Heart right ventricle (tissue), 16 donors: ENCODE data around the gene DIPK1A. TPM values are rescaled to one million over a fixed set of nuclear protein-coding genes. Genes with fewer than 3 reads are reported as not detected.

Experiments
- ATAC-seq, 8 donors: fragments of 200-7000 bp; cut with Tn5 transposase; one replicate each; pipeline ENCODE4 v1.9.1; 2020; ENCODE audit warnings: mild to moderate bottlenecking in 8 of 8, moderate library complexity in 8 of 8, moderate number of reproducible peaks in 1 of 8
- DNase-seq, 2 donors: peaks; one replicate each; pipeline ENCODE4 v3.0.0-alpha.2; 2020
- H3K27ac ChIP-seq, 10 donors: fragments of 200-600 bp; sonication (generic) in 2 of 10; one replicate each; pipeline versions ENCODE4 v1.5.0 to v1.8.0; 2020 to 2022; ENCODE audit warnings: mild to moderate bottlenecking in 3 of 10
- H3K27me3 ChIP-seq, 7 donors: fragments of 200-600 bp; one replicate each; pipeline ENCODE4 v1.8.0; 2021 to 2022; ENCODE audit warnings: mild to moderate bottlenecking in 2 of 7
- H3K36me3 ChIP-seq, 9 donors: fragments of 200-600 bp; sonication (generic) in 1 of 9; one replicate each; pipeline versions ENCODE4 v1.5.0 to v1.8.0; 2020 to 2022; ENCODE audit warnings: mild to moderate bottlenecking in 2 of 9
- H3K4me1 ChIP-seq, 9 donors: fragments of 200-600 bp; sonication (generic) in 1 of 9; one replicate each; pipeline versions ENCODE4 v1.5.0 to v1.8.0; 2020 to 2022; ENCODE audit warnings: mild to moderate bottlenecking in 4 of 9
- H3K4me3 ChIP-seq, 10 donors: fragments of 200-600 bp; sonication (generic) in 2 of 10; one replicate each; pipeline versions ENCODE4 v1.5.0 to v1.8.0; 2020 to 2022; ENCODE audit warnings: mild to moderate bottlenecking in 7 of 10, moderate library complexity in 2 of 10
- H3K9me3 ChIP-seq, 11 donors: fragments of 200-600 bp in 10 of 11; sonication (generic) in 2 of 11; one replicate each; pipeline versions ENCODE4 v1.5.0 to v1.8.0; 2013 to 2022; ENCODE audit warnings: mild to moderate bottlenecking in 2 of 11, control low read depth in 1 of 11, moderate library complexity in 1 of 11
- CTCF ChIP-seq, 9 donors: fragments of 200-600 bp; sonication (generic) in 2 of 9; IDR thresholded peaks; one replicate each; pipeline versions ENCODE4 v1.5.0 to v1.8.0; 2021 to 2022; ENCODE audit warnings: antibody characterized with exemption in 9 of 9, mild to moderate bottlenecking in 5 of 9, moderate library complexity in 1 of 9
- WGBS, 2 donors: extraction: QIAGEN DNeasy Blood & Tissue Kit; methylation state at CpG; one replicate each; pipeline ENCODE4 v1.1.7; 2013; ENCODE audit warnings: inconsistent platforms in 1 of 2; 5-methylcytosine and 5-hydroxymethylcytosine counted together
- intact Hi-C, 10 donors: fragments of 100-400 bp; cut with DNase I; formaldehyde crosslinking; loops; one replicate each; pipeline versions ENCODE4 v1.11.1 to v1.14.2; 2022
- polyA plus RNA-seq, 2 donors: library from polyadenylated mRNA; stranded (reverse); fragments of 200-250 nt; gene quantifications; one replicate each; pipeline ENCODE4 v1.2.3, GENCODE V29; 2013
- total RNA-seq, 10 donors: library from RNA; stranded (reverse); fragmentation: NEBNext Ultra II Directional in 3 of 10; extraction: Animal tissue kit (Norgen Biotek cat#: 25700) in 3 of 10; gene quantifications; one replicate each; pipeline versions ENCODE4 v1.2.1 to v1.2.4, GENCODE V29; 2021 to 2023
- donor health status: Arrhythmogenic right ventricular cardiomyopathy.
- donor health status: ischemic (EF 13 %, LVEDD 7.1; RV severe dilation, severe dysfunction).
- donor health status: healthy with polysubstance abuse.
- donor health status: DM: no; HTN: yes; CAD: no.
- donor health status: DM: no; HTN: no; CAD: no.
- donor health status: ischemic (EF 25% LVEDD 6.9; RV normal size, moderate dysfunction).
- donor health status: ischemic (EF 25% LVEDD 5.7; RV mildly dilated, moderate dysfunction).
- donor health status: healthy.
- donor health status: DM: yes; HTN: yes; CAD: no.
- donor health status: Ischemic cardiomyopathy.
- donor health status: ischemic (EF 35%, LVEDD 5.7; RV mildly dilated, moderate dysfunction).
- donor health status: nonischemic (EF 11% LVEDD 7.7; RV severe dilation, severe dysfunction).
- donor health status: DM: yes; HTN: yes; CAD: no.
- donor health status: PGD.
- donor health status: ischemic (EF 29% LVEDD 5.4; RV normal size, mild dysfunction).
- donor health status: nonischemic (EF 23%, LVEDD 6.1; RV moderate dilation, normal function).

DIPK1A gene
- total and polyA plus RNA-seq, 12 donors = 3.4 to 8.5 (median 6.3) TPM

GRCh38 chr1:92961896-92962752 lies 862 bp upstream of the DIPK1A start:
- Histone ChIP-seq H3K27me3 (peaks cover 0 to 4% (median 0%) of the 10 kb centered on the region in 7 donors), H3K4me1 (peaks cover 0 to 32% (median 12%) of the 10 kb centered on the region in 9 donors), H3K27ac (peak overlapping the region; percentile 63 to 98 (median 97)), H3K9me3 (no peaks in the 10 kb centered on the region), H3K4me3 (peak overlapping the region; percentile 52 to 99 (median 88)), H3K36me3 (no peaks in the 10 kb centered on the region)
- peak in 1 of 9 donors; percentile 5 for TF ChIP-seq CTCF (IDR thresholded peaks at IDR 0.05)
- ATAC-seq (peak; percentile 45 to 73 (median 56)), DNase-seq (peak; percentile 28 to 36)
- intact Hi-C loops = loop anchor here in 9 of 10 donors (1.0 to 10.0 kb wide), 7 partner anchors 31 to 107 kb away; no protein-coding TSS in a partner anchor
- 3 to 8% methylated on average over 32 of the region's 32 CpGs for WGBS, 2 donors

- H3K27ac ChIP-seq = peak overlapping the region; percentile 63 to 98 (median 97)
- ATAC-seq (peak; percentile 60 to 85 (median 80)), DNase-seq (peak; percentile 28 to 68)
- peak; percentile 15 to 84 (median 63) for TF ChIP-seq CTCF (IDR thresholded peaks at IDR 0.05)
- intact Hi-C loops = loop anchor here in 9 of 10 donors (1.0 to 10.0 kb wide), 7 partner anchors 32 to 106 kb away; no protein-coding TSS in a partner anchor
- H3K4me1 ChIP-seq = peaks cover 0 to 46% (median 22%) of the 10 kb centered on the region in 9 donors
- 1% methylated on average over 41 to 44 of the region's 44 CpGs for WGBS, 2 donors
- H3K9me3 ChIP-seq = no peaks in the 10 kb centered on the region
- H3K36me3 ChIP-seq = no peaks in the 10 kb centered on the region
- peaks cover 0 to 4% (median 0%) of the 10 kb centered on the region in 7 donors for H3K27me3 ChIP-seq
- H3K4me3 ChIP-seq = peak overlapping the region; percentile 52 to 99 (median 88)
These were observed 699 bp downstream of the DIPK1A start for GRCh38 chr1:92960395-92961130.

GRCh38 chr1:92958203-92958970 lies 2.9 kb downstream of the DIPK1A start:
- intact Hi-C loops = no loop called here
- H3K9me3 ChIP-seq = no peaks in the 10 kb centered on the region
- H3K36me3 ChIP-seq = no peaks in the 10 kb centered on the region
- WGBS, 2 donors = 91 to 93% methylated on average over 1 of the region's 1 CpG
- DNase-seq (no peak), ATAC-seq (no peak)
- no peak overlapping the region for H3K27ac ChIP-seq
- peaks cover 0 to 4% (median 0%) of the 10 kb centered on the region in 7 donors for H3K27me3 ChIP-seq
- H3K4me1 ChIP-seq = peaks cover 0 to 53% (median 26%) of the 10 kb centered on the region in 9 donors
- H3K4me3 ChIP-seq = no peak overlapping the region
- TF ChIP-seq CTCF (IDR thresholded peaks at IDR 0.05) = no peak
